ENCODE data around the gene GLT1D1. TPM values are rescaled to one million over a fixed set of nuclear protein-coding genes. Genes with fewer than 3 reads are reported as not detected.

The GLT1D1 gene
- polyA plus RNA-seq, 1 donor from 2014 or later, result not detected

DNA sequence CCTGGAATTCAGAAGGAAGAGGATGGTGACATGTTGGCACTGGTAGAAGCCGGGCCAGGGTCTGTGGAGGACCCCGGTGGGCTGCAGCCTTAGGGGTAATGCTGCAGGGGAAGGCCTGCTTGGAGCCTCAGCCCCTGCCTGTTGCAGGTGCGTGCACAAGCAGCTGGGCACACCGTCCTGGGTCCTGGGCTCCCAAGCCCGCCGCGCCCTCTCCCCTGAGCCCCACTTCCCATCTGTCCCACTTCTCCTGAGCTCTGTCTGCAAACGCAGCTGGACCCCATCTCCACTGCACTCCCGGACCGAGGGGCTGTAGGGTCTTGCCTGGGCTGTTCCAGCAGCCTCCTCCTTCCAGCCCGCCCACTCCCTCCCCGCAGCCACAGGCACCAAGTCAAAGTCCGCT is 116.8 kb downstream of the GLT1D1 start:
- no peak overlapping the region for H3K4me3 Mint-ChIP-seq
- no peak overlapping the region for H3K27ac Mint-ChIP-seq
- H3K36me3 Mint-ChIP-seq, result peaks cover 1% of the 10 kb centered on the region
- H3K9me3 Mint-ChIP-seq, result peaks cover 0 to under 1% (median 0%) of the 10 kb centered on the region in 3 donors
- H3K4me1 Mint-ChIP-seq, result peaks cover 3 to 16% (median 10%) of the 10 kb centered on the region in 3 donors
- peaks cover 32% of the 10 kb centered on the region for H3K27me3 Mint-ChIP-seq

DNA sequence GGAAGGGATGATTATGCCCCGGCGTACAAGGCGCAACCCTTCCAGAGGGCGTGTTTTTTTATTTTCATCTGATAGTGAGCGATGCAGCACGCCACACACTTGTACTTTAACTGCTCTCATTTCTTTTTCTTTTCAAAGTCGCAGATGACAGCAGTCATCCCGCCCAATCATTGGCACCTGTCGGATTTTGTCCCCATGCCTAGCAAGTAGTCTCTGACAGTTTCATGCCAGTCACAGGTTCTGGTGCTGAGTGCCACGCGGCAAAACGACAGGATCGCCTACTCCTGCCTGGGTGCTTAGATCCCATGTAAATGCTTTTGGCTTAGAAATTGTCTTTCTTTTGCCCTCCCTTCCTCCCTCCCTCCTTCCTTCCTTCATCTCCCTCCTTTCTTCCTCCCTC is 117.7 kb downstream of the GLT1D1 start:
- Mint-ChIP-seq H3K9me3 (no peaks in the 10 kb centered on the region), H3K4me1 (peaks cover 3 to 16% (median 10%) of the 10 kb centered on the region in 3 donors), H3K27ac (no peak overlapping the region), H3K27me3 (peaks cover 38% of the 10 kb centered on the region), H3K4me3 (peak overlapping the region in 1 of 4 donors; percentile 18), H3K36me3 (peaks cover 1% of the 10 kb centered on the region)

GRCh38 chr12:128971802-128972201 is 118.5 kb downstream of the GLT1D1 start:
- Mint-ChIP-seq H3K4me1 (peaks cover 3 to 15% (median 10%) of the 10 kb centered on the region in 3 donors), H3K9me3 (no peaks in the 10 kb centered on the region), H3K36me3 (peaks cover 1% of the 10 kb centered on the region), H3K27ac (no peak overlapping the region), H3K27me3 (peaks cover 46% of the 10 kb centered on the region), H3K4me3 (peak overlapping the region in 2 of 4 donors; percentile 23 to 70)

DNA sequence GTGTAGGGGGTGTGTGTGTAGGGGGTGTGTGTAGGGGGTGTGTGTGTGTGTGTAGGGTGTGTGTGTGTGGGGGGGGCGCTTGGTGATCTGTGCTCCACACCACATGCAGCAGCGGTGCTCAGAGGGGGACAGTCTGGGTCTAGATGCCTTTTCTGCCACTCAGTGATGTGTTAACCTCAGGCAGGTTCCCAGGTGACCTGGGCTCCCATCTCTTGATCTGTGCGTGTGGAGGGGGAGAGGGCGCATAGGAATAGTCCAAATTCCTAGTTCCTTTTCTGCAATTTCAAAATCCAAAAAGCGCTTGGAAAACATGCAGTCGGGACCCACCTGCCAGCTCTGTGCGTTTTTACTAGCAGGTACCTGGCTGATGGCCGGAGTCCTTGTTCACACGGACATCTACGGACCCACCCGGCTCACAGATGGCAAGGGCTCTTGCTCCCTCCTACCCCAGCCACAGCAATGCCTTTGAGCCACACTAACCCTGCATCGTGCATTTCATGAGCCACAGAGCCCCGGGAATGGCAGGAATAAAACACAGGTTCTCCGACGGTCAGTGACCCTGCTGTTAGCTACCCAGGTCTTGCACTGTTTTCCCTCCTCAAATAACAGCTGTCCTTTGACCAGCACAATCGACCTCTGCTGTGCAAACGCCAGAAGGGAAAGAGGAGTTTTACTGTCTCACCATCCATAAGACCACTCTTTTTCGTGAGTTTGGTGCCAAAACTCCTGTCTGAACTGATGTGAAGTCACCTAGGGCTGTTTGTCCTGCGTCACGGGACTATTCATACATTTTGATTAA is 120.8 kb downstream of the GLT1D1 start:
- Mint-ChIP-seq H3K4me1 (peaks cover 3 to 15% (median 10%) of the 10 kb centered on the region in 3 donors), H3K27me3 (peaks cover 54% of the 10 kb centered on the region), H3K36me3 (peaks cover 3% of the 10 kb centered on the region), H3K4me3 (no peak overlapping the region), H3K27ac (no peak overlapping the region), H3K9me3 (no peaks in the 10 kb centered on the region)

DNA sequence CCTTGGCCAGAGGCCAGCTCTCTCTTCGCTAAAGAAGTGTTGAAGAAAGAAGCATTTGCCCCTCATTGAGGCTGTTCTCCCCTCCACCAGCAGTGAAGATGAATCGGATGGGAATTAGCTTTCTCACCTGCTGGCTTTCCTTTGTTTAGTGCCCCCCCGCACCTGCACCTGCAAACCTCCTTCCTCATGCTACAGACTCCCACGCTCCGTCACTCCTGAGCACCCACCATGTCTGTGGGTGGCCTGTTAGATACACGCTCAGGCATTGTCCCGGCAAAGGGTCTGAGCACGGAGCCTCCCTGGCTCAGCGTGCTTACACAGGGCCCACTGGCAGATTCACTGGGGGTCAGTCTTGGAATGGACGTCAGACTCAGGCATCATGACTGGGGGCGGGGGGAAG is 121.6 kb downstream of the GLT1D1 start:
- Mint-ChIP-seq H3K27ac (peak overlapping the region in 1 of 3 donors; percentile 73), H3K4me1 (peaks cover 3 to 15% (median 5%) of the 10 kb centered on the region in 3 donors), H3K36me3 (peaks cover 3% of the 10 kb centered on the region), H3K27me3 (peaks cover 54% of the 10 kb centered on the region), H3K4me3 (no peak overlapping the region), H3K9me3 (no peaks in the 10 kb centered on the region)

DNA sequence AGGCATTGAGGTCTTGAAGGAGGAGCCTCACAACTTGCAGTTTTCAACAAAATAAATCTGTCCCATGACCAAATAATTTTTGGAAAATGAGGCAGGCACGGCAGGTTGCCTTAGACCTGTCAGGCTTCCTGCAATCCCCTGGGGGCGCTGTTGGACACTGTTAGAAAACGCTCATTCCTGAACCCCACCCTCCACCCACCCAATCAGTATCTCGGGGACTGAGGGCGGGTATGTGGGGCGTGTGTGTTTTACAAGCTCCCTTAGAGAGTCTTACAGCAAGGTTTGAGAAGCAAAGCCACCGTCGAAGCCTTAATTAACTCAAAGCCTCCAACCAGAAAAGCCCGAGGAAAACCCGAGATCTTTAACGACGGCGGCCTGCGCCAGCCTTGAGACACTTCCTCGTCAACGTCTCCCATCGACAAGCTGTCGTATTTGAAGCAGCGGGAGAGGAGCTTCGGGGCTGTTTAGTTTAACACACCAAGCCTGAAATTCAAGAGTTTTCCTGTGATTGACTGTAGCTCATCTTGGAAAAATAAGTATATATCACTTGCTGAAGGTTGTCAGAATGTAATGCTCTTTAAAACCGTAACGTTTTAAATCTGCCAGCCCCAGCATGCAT is 123.0 kb downstream of the GLT1D1 start:
- peaks cover 50% of the 10 kb centered on the region for H3K27me3 Mint-ChIP-seq
- peak overlapping the region in 2 of 4 donors; percentile 8 to 70 for H3K4me3 Mint-ChIP-seq
- H3K9me3 Mint-ChIP-seq, result no peaks in the 10 kb centered on the region
- peaks cover 3% of the 10 kb centered on the region for H3K36me3 Mint-ChIP-seq
- H3K4me1 Mint-ChIP-seq, result peaks cover 0 to 12% (median 5%) of the 10 kb centered on the region in 3 donors
- H3K27ac Mint-ChIP-seq, result no peak overlapping the region

GRCh38 chr12:128977441-128977840 is 124.2 kb downstream of the GLT1D1 start:
- peaks cover 45% of the 10 kb centered on the region for H3K27me3 Mint-ChIP-seq
- H3K36me3 Mint-ChIP-seq, result peaks cover 3% of the 10 kb centered on the region
- H3K27ac Mint-ChIP-seq, result no peak overlapping the region
- no peaks in the 10 kb centered on the region for H3K9me3 Mint-ChIP-seq
- no peak overlapping the region for H3K4me3 Mint-ChIP-seq
- H3K4me1 Mint-ChIP-seq, result peaks cover 0 to 5% (median 5%) of the 10 kb centered on the region in 3 donors

DNA sequence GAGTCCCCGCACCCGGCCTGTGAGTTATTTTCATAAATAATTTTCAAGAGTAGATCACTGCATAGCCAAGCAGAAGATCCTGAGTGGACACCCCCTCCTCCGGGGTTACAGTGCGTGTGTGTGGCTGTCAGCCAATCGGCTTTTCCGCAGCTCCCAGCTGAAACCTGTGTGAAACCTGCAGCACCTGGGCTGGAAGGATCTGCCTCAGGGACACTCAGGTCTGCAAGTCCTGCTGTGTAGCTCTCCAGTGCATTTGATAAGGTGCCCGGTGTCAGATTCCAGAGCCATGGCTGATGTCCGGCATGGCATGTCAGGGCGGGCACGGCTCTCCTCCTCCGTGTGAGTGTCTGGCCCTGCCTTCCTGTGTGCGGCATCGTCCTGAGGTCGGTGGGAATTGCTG is 124.8 kb downstream of the GLT1D1 start:
- H3K4me3 Mint-ChIP-seq, result peak overlapping the region in 1 of 4 donors; percentile 54
- H3K27ac Mint-ChIP-seq, result peak overlapping the region in 1 of 3 donors; percentile 16
- peaks cover 41% of the 10 kb centered on the region for H3K27me3 Mint-ChIP-seq
- peaks cover 0 to 2% (median 0%) of the 10 kb centered on the region in 3 donors for H3K4me1 Mint-ChIP-seq
- peaks cover 2% of the 10 kb centered on the region for H3K36me3 Mint-ChIP-seq
- H3K9me3 Mint-ChIP-seq, result no peaks in the 10 kb centered on the region

DNA sequence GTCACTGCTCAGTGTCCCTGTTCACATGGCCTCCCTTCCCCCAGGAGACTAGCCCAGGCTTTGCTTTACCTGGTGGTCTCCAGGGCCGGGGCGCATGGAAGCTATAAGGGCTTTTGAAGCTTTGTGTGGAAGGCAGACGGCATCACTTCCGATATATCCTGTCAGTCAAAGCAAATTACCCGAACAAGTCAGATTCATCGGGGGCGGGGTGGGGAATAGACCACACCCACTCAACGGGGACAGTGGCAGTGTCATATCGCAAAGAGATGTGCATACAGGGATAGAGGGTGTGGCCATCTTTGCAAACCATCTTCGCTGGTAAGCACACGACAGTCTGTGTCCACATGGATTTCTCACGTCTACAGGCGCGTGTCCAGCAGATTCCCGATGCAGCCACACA is 127.3 kb downstream of the GLT1D1 start:
- peaks cover 2% of the 10 kb centered on the region for H3K36me3 Mint-ChIP-seq
- no peaks in the 10 kb centered on the region for H3K4me1 Mint-ChIP-seq
- no peak overlapping the region for H3K27ac Mint-ChIP-seq
- no peak overlapping the region for H3K4me3 Mint-ChIP-seq
- no peaks in the 10 kb centered on the region for H3K9me3 Mint-ChIP-seq
- peaks cover 29% of the 10 kb centered on the region for H3K27me3 Mint-ChIP-seq

DNA sequence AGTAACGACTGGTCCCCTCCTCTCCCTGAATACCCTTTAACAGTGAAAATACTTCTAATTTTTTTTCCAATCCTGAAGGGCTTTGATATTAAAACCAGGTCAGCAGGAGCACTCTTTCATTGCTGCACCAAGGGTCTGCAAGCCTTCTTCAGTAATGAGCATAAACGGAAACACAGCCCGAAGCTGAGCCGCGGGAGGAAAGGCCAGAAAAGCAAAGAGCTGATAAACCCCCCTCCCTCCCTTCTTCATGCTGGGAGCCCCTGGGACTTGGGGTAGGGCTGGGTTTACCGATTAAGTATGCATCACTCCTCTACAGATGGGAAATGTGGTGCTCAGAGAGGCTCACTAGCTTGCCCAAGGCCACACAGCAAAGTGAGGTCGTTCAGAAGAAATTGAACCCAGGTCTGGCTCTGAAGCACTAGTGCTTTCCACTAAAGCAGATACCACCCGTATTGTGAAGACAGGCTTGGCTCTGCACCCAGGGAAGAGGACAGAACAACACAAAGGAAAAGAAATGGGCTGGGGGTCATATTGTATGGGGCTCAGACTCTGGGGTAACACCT is 128.8 kb downstream of the GLT1D1 start:
- no peaks in the 10 kb centered on the region for H3K4me1 Mint-ChIP-seq
- H3K27me3 Mint-ChIP-seq, result peaks cover 17% of the 10 kb centered on the region
- H3K4me3 Mint-ChIP-seq, result no peak overlapping the region
- H3K9me3 Mint-ChIP-seq, result no peaks in the 10 kb centered on the region
- H3K27ac Mint-ChIP-seq, result no peak overlapping the region
- peaks cover 2% of the 10 kb centered on the region for H3K36me3 Mint-ChIP-seq

DNA sequence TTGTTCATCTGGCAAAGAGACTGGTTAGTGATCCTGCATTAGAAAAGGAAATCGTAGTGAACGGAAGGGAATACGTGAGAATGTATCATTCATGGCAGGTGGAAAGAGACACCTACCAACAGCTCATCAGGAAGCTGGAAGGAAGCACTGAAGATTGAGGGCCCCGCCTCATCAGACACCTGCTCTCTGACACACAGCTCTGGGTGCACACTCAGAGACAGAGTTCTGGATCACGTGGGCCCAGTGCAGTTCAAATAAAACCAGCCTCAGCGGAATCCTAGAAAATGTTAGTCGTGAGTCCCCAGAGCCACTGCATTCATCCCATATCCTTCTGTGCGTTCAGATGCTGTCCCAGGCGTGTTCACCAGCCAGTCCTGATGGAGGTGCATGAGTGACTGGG is 129.7 kb downstream of the GLT1D1 start:
- H3K9me3 Mint-ChIP-seq, result no peaks in the 10 kb centered on the region
- H3K27me3 Mint-ChIP-seq, result peaks cover 11% of the 10 kb centered on the region
- H3K36me3 Mint-ChIP-seq, result peaks cover 2% of the 10 kb centered on the region
- H3K4me3 Mint-ChIP-seq, result no peak overlapping the region
- no peak overlapping the region for H3K27ac Mint-ChIP-seq
- no peaks in the 10 kb centered on the region for H3K4me1 Mint-ChIP-seq

DNA sequence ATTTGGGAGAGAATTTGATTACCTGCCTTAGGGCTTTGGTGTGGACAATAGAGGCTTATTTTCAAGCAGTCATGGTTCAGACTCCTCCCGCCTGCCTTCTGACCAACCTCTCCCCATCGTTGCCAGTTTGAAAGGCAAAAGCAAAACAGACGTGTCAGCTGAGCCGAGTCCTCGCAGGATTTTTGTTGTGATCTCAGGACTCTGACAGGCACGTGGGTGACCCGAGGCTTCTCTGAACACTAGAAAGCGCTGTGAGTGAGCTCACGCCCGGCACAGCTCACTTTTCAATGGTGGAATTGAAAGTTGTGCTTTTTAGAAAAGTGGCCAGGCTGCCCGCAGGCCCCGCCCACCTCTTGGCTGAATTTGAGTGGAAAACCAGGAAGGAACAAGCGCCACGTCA is 130.1 kb downstream of the GLT1D1 start:
- no peaks in the 10 kb centered on the region for H3K4me1 Mint-ChIP-seq
- no peak overlapping the region for H3K4me3 Mint-ChIP-seq
- H3K27me3 Mint-ChIP-seq, result peaks cover 7% of the 10 kb centered on the region
- no peak overlapping the region for H3K27ac Mint-ChIP-seq
- H3K9me3 Mint-ChIP-seq, result no peaks in the 10 kb centered on the region
- peaks cover 2% of the 10 kb centered on the region for H3K36me3 Mint-ChIP-seq

- Mint-ChIP-seq H3K4me1 (no peaks in the 10 kb centered on the region), H3K9me3 (peaks cover 0 to 3% (median 0%) of the 10 kb centered on the region in 3 donors), H3K27me3 (peaks cover 3% of the 10 kb centered on the region), H3K27ac (no peak overlapping the region), H3K4me3 (no peak overlapping the region), H3K36me3 (peaks cover 1% of the 10 kb centered on the region)
Measured at GRCh38 chr12:128986957-128987356, 133.7 kb downstream of the GLT1D1 start.

DNA sequence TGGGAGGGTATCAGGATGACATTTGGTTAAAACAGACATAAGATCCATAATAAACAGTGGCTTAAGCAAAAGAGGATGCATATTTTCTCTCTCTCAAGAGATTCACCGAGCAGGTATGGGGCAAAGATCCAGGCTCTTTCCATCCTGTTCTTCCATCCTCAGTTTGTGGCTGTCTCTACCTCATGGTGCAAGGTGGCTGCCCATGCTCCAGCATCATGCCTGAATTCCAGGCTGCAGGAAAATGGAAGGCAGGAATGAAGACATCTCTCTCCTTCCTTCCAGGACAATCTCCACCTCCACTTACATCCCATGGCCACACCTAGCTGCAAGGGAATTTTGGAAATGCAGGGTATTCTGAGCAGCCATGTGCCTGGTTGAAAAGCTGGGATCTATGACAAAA is 136.0 kb downstream of the GLT1D1 start:
- Mint-ChIP-seq H3K27me3 (peaks cover 4% of the 10 kb centered on the region), H3K9me3 (peaks cover 0 to 3% (median 0%) of the 10 kb centered on the region in 3 donors), H3K4me1 (no peaks in the 10 kb centered on the region), H3K36me3 (peaks cover 1% of the 10 kb centered on the region), H3K4me3 (no peak overlapping the region), H3K27ac (no peak overlapping the region)

DNA sequence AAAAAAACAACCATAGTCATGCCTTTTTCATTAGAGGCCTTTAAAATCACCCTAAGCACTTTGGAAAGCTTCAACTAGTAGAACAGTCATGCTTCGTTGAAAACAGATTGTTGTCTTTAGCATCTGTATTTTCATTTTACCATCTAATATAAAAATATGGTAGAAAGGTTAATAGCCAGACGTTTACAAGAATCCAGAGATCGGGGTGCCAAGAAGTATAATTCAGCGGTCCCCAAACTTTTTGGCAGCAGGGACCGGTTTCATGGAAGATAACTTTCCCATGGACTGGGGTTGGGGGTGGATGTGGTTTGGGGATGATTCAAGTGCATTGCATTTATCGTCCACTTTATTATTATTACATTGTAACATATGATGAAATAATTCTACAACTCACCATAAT is 138.4 kb downstream of the GLT1D1 start:
- Mint-ChIP-seq H3K4me1 (no peaks in the 10 kb centered on the region), H3K36me3 (peaks cover 1% of the 10 kb centered on the region), H3K4me3 (no peak overlapping the region), H3K27me3 (peaks cover 5% of the 10 kb centered on the region), H3K9me3 (peaks cover 0 to 3% (median 0%) of the 10 kb centered on the region in 3 donors), H3K27ac (no peak overlapping the region)
